Measurements from ENCODE around the gene ID2. TPM values are rescaled to one million over a fixed set of nuclear protein-coding genes. Genes with fewer than 3 reads are reported as not detected.

Gene ID2
- total and polyA plus RNA-seq, 2 donors (not counting 1 experiment from before 2014, with no cell fraction given) = 15.0 to 25.9 TPM

DNA sequence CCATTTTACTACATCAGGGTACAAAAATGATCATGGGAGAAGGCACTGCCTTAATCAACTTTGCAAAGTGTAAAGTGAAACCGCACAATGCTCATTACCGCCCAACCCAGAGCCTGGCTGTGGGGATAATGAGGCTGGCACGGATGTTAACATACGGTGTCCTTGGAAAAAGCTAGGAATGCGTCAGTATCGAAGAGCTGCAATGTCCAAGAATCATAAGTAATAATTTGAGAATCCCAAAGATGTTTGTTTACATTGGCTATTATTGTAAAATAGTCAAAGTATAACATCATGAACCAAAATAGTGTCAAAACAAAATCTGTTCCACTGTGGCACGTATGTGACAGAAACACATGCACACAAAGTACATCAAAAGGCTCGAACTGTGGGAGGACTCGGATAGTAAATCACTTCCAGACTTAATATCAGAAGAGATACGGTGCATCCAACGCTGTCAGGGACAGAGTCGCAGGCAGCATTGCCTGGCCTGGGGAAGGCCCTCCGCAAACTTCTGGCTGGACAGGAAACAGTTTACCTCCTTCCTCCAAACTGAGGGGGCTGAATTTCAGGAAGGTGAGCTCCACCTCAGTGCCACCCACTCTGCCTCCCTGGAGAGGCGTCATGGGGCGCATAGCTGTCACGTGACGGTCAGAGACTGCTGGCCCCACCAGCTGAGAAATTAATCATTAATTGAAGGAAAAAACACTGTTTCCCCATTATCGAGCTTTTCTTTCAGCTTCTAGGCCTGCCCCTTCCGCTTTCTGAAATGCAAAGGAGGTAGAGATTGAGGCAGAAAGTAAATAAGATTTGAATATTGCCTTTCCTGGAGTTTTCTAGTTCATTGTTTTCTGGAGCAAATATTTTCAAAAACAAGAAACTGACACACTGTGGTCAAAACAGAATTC lies 1.8 kb upstream of the ID2 start:
- CTCF ChIA-PET = interaction anchor here (0.7 to 2.8 kb wide), 5 partner anchors 9 to 1583 kb away, joined by 3 to 18 read pairs (median 3); no protein-coding TSS in a partner anchor
- Histone ChIP-seq H3K79me2 (ENCODE audit: control insufficient read depth, insufficient read depth, low read length) (no peaks in the 10 kb centered on the region), H3K4me1 (ENCODE audit: control insufficient read depth in 2 of 2, insufficient read depth in 2 of 2, low read length in 2 of 2) (peaks cover 48 to 64% of the 10 kb centered on the region in 2 donors), H3K9me3 (ENCODE audit: control extremely low read depth in 1 of 3, control insufficient read depth in 2 of 3, insufficient read depth in 1 of 3, low read length in 2 of 3) (peaks cover 0 to 57% (median 6%) of the 10 kb centered on the region in 3 donors), H3K4me2 (replicated peaks; ENCODE audit: low read depth, low read length, poor library complexity, severe bottlenecking) (no peak overlapping the region), H2AFZ (ENCODE audit: insufficient read depth, low read depth, low read length, poor library complexity, severe bottlenecking) (no peak overlapping the region), H3K36me3 (replicated peaks in 1 of 2; ENCODE audit: control extremely low read depth in 1 of 2, control insufficient read depth in 1 of 2, extremely low read depth in 1 of 2, insufficient read depth in 2 of 2, low read length in 1 of 2) (no peaks in the 10 kb centered on the region), H3K4me3 (ENCODE audit: control extremely low read depth in 1 of 5, extremely low read depth in 1 of 5, insufficient read depth in 1 of 5, low read depth in 2 of 5, low read length in 4 of 5) (no peak overlapping the region), H3K27ac (ENCODE audit: low read length in 2 of 2) (no peak overlapping the region), H4K20me1 (ENCODE audit: control insufficient read depth, insufficient read depth, low read length, poor library complexity, severe bottlenecking) (no peaks in the 10 kb centered on the region), H3K27me3 (replicated peaks in 1 of 4; ENCODE audit: control extremely low read depth in 1 of 4, control insufficient read depth in 3 of 4, insufficient read depth in 4 of 4, low read length in 3 of 4) (peaks cover 2 to 83% (median 60%) of the 10 kb centered on the region in 4 experiments), H3K9ac (ENCODE audit: low read length) (no peak overlapping the region)
- POLR2A ChIA-PET = no interaction called here
- peak overlapping the region; percentile 69 for H3K4me3 Mint-ChIP-seq
- DNase-seq = no peak
- WGBS (ENCODE audit: insufficient coverage) = 86% methylated on average over 15 of the region's 19 CpGs
- intact Hi-C loops (cut with micrococcal nuclease) = loop anchor here (2.0 to 10.0 kb wide), 5 partner anchors 157 to 1775 kb away; partner anchors contain the start of gene KIDINS220
- TF ChIP-seq, protein P1, sequence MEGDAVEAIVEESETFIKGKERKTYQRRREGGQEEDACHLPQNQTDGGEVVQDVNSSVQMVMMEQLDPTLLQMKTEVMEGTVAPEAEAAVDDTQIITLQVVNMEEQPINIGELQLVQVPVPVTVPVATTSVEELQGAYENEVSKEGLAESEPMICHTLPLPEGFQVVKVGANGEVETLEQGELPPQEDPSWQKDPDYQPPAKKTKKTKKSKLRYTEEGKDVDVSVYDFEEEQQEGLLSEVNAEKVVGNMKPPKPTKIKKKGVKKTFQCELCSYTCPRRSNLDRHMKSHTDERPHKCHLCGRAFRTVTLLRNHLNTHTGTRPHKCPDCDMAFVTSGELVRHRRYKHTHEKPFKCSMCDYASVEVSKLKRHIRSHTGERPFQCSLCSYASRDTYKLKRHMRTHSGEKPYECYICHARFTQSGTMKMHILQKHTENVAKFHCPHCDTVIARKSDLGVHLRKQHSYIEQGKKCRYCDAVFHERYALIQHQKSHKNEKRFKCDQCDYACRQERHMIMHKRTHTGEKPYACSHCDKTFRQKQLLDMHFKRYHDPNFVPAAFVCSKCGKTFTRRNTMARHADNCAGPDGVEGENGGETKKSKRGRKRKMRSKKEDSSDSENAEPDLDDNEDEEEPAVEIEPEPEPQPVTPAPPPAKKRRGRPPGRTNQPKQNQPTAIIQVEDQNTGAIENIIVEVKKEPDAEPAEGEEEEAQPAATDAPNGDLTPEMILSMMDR (IDR thresholded peaks at IDR 0.05) = no peak
- no peak for TF ChIP-seq EZH2 (IDR thresholded peaks at IDR 0.05; ENCODE audit: borderline replicate concordance, insufficient read depth, low read depth, low read length, poor library complexity, severe bottlenecking)
- ATAC-seq (ENCODE audit: low read depth) = no peak
- H3K27ac Mint-ChIP-seq = peak overlapping the region; percentile 41
- peaks cover 71% of the 10 kb centered on the region for H3K27me3 Mint-ChIP-seq
- peaks cover 52% of the 10 kb centered on the region for H3K4me1 Mint-ChIP-seq
- H3K9me3 Mint-ChIP-seq (ENCODE audit: insufficient read depth) = no peaks in the 10 kb centered on the region

All from B cell (primary cell).